ENCODE results near the gene SLC9A5. TPM values are rescaled to one million over a fixed set of nuclear protein-coding genes. Genes with fewer than 3 reads are reported as not detected.
A peak's percentile ranks its signal among the peaks of the same experiment; 100 is the strongest.

SLC9A5 gene
- total and polyA plus RNA-seq, 10 of the 15 experiments (the other 5 are each of a cell fraction or from before 2014, with no cell fraction given) = 0.26 to 5.7 (median 1.5) TPM

DNA sequence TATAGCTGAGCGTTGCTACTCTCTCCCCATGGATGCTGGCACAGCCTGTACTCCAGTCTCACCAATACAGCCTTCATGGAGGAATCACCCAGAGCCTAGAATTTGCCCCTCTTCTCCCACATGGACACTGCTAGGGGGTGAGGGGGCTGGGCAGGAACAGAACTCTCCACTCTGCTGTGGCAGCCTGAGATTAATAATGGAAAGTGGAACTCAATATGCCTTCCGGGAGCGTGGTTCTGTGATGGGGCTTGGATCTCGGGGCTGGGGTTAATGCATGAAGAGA, 1.2 kb downstream of the SLC9A5 start:
- H3K9ac ChIP-seq (ENCODE audit: control insufficient read depth, insufficient read depth, low read length) = no peak overlapping the region
- CTCF ChIA-PET = interaction anchor here (1.1 to 2.4 kb wide), 2 partner anchors 11 to 89 kb away, joined by 4 to 6 read pairs; no protein-coding TSS in a partner anchor
- ATAC-seq = no peak
- no peaks in the 10 kb centered on the region for H3K36me3 ChIP-seq (ENCODE audit: control insufficient read depth in 2 of 2, insufficient read depth in 2 of 2, low read length in 1 of 2)
- H2AFZ ChIP-seq (ENCODE audit: control insufficient read depth, low read depth, low read length) = no peak overlapping the region; the same call in 1 of the 2 replicates
- POLR2A ChIA-PET = interaction anchor here (0.7 to 1.0 kb wide), 2 partner anchors 75 to 92 kb away, joined by 3 to 4 read pairs; no protein-coding TSS in a partner anchor
- no peaks in the 10 kb centered on the region; a peak in 1 of 4 replicates for H3K27me3 ChIP-seq (replicated peaks in 1 of 2; ENCODE audit: control insufficient read depth in 2 of 2, insufficient read depth in 2 of 2, low read length in 1 of 2)
- H3K4me1 ChIP-seq (ENCODE audit: control insufficient read depth, insufficient read depth, low read length) = peaks cover 16% of the 10 kb centered on the region
- H3K4me3 ChIP-seq = no peak overlapping the region
- H3K79me2 ChIP-seq (ENCODE audit: control insufficient read depth, insufficient read depth, low read length) = peaks cover 11% of the 10 kb centered on the region
- FAIRE-seq = no peak
- no TSS peak for BruUV-seq (replicated peaks)
- 58% methylated on average over 4 of the region's 4 CpGs for WGBS (ENCODE audit: insufficient coverage, insufficient replicate concordance, low lambda C conversion rate, missing lambda C conversion rate)
- no peaks in the 10 kb centered on the region for H3K9me3 ChIP-seq (replicated peaks; ENCODE audit: control insufficient read depth, insufficient read depth, low read length)
- intact Hi-C loops (cut with micrococcal nuclease; ENCODE audit: unreplicated experiment) (no loop called here), in situ Hi-C loops (cut with MboI) (no loop called here)
- TF ChIP-seq NR2C1 (IDR thresholded peaks at IDR 0.05) (no peak), SPI1 (IDR thresholded peaks at IDR 0.05; ENCODE audit: borderline replicate concordance, insufficient read depth, low read depth, low read length) (no peak), IRF4 (IDR thresholded peaks at IDR 0.05; ENCODE audit: low read depth, low read length) (no peak), PML (IDR thresholded peaks at IDR 0.05; ENCODE audit: low read length) (no peak), MYB (IDR thresholded peaks at IDR 0.05; ENCODE audit: borderline replicate concordance, low read depth, low read length) (no peak), PAX5 (IDR thresholded peaks at IDR 0.05; ENCODE audit: borderline replicate concordance, low read depth, low read length) (no peak), HDAC6 (IDR thresholded peaks at IDR 0.05; ENCODE audit: unreplicated experiment) (no peak), NRF1 (conservative IDR thresholded peaks at IDR 0.05; ENCODE audit: low read depth, low read length) (no peak), DPF2 (IDR thresholded peaks at IDR 0.05) (no peak), KDM1A (IDR thresholded peaks at IDR 0.05; ENCODE audit: borderline replicate concordance) (no peak), YY1 (IDR thresholded peaks at IDR 0.05; ENCODE audit: low read depth, low read length) (no peak), SMARCA5 (IDR thresholded peaks at IDR 0.05) (no peak), GATAD2B (conservative IDR thresholded peaks at IDR 0.05; ENCODE audit: low read depth) (no peak)
- TF ChIP-seq, protein P1, sequence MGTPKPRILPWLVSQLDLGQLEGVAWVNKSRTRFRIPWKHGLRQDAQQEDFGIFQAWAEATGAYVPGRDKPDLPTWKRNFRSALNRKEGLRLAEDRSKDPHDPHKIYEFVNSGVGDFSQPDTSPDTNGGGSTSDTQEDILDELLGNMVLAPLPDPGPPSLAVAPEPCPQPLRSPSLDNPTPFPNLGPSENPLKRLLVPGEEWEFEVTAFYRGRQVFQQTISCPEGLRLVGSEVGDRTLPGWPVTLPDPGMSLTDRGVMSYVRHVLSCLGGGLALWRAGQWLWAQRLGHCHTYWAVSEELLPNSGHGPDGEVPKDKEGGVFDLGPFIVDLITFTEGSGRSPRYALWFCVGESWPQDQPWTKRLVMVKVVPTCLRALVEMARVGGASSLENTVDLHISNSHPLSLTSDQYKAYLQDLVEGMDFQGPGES (IDR thresholded peaks at IDR 0.05) = no peak
- TF ChIP-seq, protein P2, sequence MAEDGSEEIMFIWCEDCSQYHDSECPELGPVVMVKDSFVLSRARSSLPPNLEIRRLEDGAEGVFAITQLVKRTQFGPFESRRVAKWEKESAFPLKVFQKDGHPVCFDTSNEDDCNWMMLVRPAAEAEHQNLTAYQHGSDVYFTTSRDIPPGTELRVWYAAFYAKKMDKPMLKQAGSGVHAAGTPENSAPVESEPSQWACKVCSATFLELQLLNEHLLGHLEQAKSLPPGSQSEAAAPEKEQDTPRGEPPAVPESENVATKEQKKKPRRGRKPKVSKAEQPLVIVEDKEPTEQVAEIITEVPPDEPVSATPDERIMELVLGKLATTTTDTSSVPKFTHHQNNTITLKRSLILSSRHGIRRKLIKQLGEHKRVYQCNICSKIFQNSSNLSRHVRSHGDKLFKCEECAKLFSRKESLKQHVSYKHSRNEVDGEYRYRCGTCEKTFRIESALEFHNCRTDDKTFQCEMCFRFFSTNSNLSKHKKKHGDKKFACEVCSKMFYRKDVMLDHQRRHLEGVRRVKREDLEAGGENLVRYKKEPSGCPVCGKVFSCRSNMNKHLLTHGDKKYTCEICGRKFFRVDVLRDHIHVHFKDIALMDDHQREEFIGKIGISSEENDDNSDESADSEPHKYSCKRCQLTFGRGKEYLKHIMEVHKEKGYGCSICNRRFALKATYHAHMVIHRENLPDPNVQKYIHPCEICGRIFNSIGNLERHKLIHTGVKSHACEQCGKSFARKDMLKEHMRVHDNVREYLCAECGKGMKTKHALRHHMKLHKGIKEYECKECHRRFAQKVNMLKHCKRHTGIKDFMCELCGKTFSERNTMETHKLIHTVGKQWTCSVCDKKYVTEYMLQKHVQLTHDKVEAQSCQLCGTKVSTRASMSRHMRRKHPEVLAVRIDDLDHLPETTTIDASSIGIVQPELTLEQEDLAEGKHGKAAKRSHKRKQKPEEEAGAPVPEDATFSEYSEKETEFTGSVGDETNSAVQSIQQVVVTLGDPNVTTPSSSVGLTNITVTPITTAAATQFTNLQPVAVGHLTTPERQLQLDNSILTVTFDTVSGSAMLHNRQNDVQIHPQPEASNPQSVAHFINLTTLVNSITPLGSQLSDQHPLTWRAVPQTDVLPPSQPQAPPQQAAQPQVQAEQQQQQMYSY (CRISPR knock-in tag; IDR thresholded peaks at IDR 0.05) = no peak
- no peaks in the 10 kb centered on the region for H4K20me1 ChIP-seq (ENCODE audit: control insufficient read depth, insufficient read depth)
- H3K4me2 ChIP-seq (ENCODE audit: control insufficient read depth, insufficient read depth) = peak overlapping the region; percentile 92; the same call in 1 of the 2 replicates
- no peak overlapping the region for H3K27ac ChIP-seq (ENCODE audit: control insufficient read depth, insufficient read depth)
- RAD21 ChIA-PET (ENCODE audit: unreplicated experiment) = interaction anchor here (0.9 to 1.9 kb wide), 2 partner anchors 11 to 23 kb away, joined by 4 read pairs; partner anchors contain the start of gene TMEM208
- SMC1A ChIA-PET (ENCODE audit: uncharacterized antibody, unreplicated experiment) = interaction anchor here (0.6 to 2.3 kb wide), 3 partner anchors 10 to 105 kb away, joined by 3 to 6 read pairs (median 3); no protein-coding TSS in a partner anchor
- no peak for DNase-seq (ENCODE audit: low read depth, low spot score)
